DOHH2 (cell line): ENCODE results near the gene CDC37L1.
A peak's percentile ranks its signal among the peaks of the same experiment; 100 is the strongest.

Experiments used
- H3F3A ChIP-seq: fragments of 200-600 bp; sonication (generic), shearing (Covaris generic); 2 replicates; pipeline ENCODE4 v1.6.0; 2016; ENCODE audit warnings: antibody characterized with exemption, mild to moderate bottlenecking; ENCODE audit not compliant: control insufficient read depth, insufficient read depth
- H3K27ac ChIP-seq: fragments of 200-600 bp; sonication (generic); 2 replicates; pipeline ENCODE4 v1.5.1; 2014; ENCODE audit warnings: low read depth, mild to moderate bottlenecking, low read length, moderate library complexity
- H3K27me3 ChIP-seq: fragments of 200-600 bp; sonication (generic); 2 replicates; pipeline ENCODE4 v1.6.1; 2014; ENCODE audit warnings: mild to moderate bottlenecking, low read length, mixed read lengths; ENCODE audit not compliant: control insufficient read depth
- H3K36me3 ChIP-seq: fragments of 200-600 bp; sonication (generic); 2 replicates; pipeline ENCODE4 v1.6.1; 2014; ENCODE audit warnings: mild to moderate bottlenecking, low read length, moderate library complexity, mixed read lengths; ENCODE audit not compliant: control insufficient read depth
- H3K4me1 ChIP-seq: fragments of 200-600 bp; sonication (generic); 2 replicates; pipeline ENCODE4 v1.6.1; 2014; ENCODE audit warnings: mild to moderate bottlenecking, low read length, mixed read lengths; ENCODE audit not compliant: control insufficient read depth
- H3K4me2 ChIP-seq: fragments of 200-600 bp; sonication (generic); 2 replicates; pipeline ENCODE4 v1.6.0; 2014; ENCODE audit warnings: mild to moderate bottlenecking, low read length, moderate library complexity
- H3K4me3 ChIP-seq: fragments of 200-600 bp; sonication (generic); 2 replicates; pipeline ENCODE4 v1.5.1; 2014; ENCODE audit warnings: mild to moderate bottlenecking, low read length, mixed read lengths
- H3K79me2 ChIP-seq: fragments of 200-600 bp; sonication (generic); 2 replicates; pipeline ENCODE4 v1.6.1; 2014; ENCODE audit warnings: mild to moderate bottlenecking, low read length, mixed read lengths; ENCODE audit not compliant: control insufficient read depth
- H3K9me2 ChIP-seq: fragments of 200-600 bp; sonication (generic); replicated peaks from 2 replicates; pipeline ENCODE4 v1.6.1; 2014; ENCODE audit warnings: mild to moderate bottlenecking, low read length, mixed read lengths; ENCODE audit not compliant: control insufficient read depth
- H3K9me3 ChIP-seq: fragments of 200-600 bp; sonication (generic); 2 replicates; pipeline ENCODE4 v1.6.1; 2014; ENCODE audit warnings: antibody characterized with exemption, low read length, mixed read lengths; ENCODE audit not compliant: control insufficient read depth, insufficient read depth
- H4K20me1 ChIP-seq: fragments of 200-600 bp; sonication (generic); 2 replicates; pipeline ENCODE4 v1.6.0; 2014; ENCODE audit warnings: low read depth, mild to moderate bottlenecking, antibody characterized with exemption, low read length, moderate library complexity; ENCODE audit not compliant: control insufficient read depth, insufficient read depth
- EZH2phosphoT487 ChIP-seq: fragments of 200-600 bp; sonication (generic); IDR thresholded peaks from 2 replicates; pipeline ENCODE4 v1.6.1; 2017; ENCODE audit warnings: borderline replicate concordance, mild to moderate bottlenecking, antibody characterized with exemption, low read length, moderate library complexity, mixed read lengths
- TF ChIP-seq, protein P1 (sequence below): fragments of 200-600 bp; sonication (generic); IDR thresholded peaks from one replicate; pipeline ENCODE4 v1.5.1; 2014; ENCODE audit warnings: antibody characterized with exemption, mild to moderate bottlenecking, low read depth, low read length; ENCODE audit not compliant: poor library complexity, severe bottlenecking

The CDC37L1 gene

DNA sequence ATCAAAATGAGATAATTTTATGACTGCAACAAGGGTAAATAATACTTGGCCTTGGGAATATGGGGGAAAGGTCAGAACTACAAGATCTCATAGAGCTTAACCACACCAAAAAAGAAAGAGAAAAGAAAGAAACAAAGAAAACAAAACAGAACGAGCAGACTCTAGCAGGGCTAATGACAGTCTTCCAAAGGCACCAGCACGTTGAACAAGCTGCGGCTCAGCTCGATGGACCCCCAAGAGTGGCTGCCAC lies 60.9 kb downstream of the CDC37L1 start:
- peak overlapping the region; percentile 73 for H3K27ac ChIP-seq

DNA sequence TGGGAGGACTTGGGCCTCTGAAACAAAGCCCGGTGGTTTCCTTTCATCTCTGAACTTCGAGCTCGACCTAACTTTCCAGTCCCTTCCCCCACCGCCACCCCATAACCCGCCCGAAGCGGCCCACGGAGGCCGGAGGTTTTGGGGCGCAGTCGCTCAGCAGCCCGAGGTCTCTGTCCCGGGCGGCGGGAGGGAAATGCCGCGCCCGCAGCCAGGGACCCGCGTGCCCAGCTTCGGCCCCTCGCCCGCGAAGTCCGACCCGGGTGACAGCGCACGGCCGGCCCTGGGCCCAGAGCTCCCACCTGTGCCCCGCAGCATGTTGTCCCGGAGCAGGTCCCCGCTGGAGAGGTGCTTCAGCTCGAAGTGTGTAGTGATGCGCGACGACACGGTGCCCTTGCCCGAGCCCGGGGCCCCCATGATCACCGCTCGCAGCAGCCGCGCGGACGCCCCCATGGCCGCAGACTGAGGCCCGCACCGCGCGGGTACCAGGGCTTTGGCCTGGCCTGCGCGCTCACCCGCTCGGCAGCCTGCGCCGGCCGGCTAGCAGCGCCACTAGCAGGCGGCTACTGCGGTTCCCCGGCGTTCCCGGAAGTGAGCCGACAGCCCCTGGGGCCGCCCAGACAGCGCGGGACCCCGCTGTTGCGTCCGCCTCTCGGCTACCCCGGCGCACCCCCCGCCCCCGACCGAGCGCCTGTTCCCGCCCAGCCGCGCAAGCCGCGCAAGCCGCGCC lies 61.4 kb downstream of the CDC37L1 start, which contains the start of gene AK3:
Gene AK3 (minus strand): TSS at position 565 of the 727 bp plus-strand sequence. CDS start 115 bp downstream, at position 450.
- Histone ChIP-seq H3K4me3 (peak within 1 kb of the TSS; percentile 99), H4K20me1 (peaks cover 12% of the 10 kb centered on the region; the same call in 1 of the 2 replicates), H3K79me2 (peaks cover 58% of the 10 kb centered on the region), H3K4me2 (peak within 1 kb of the TSS; percentile 92), H3K36me3 (peaks cover 19% of the 10 kb centered on the region), H3K27ac (peak within 1 kb of the TSS; percentile 73), H3K4me1 (peaks cover 22% of the 10 kb centered on the region), H3K27me3 (no peaks in the 10 kb centered on the region), H3K9me3 (no peaks in the 10 kb centered on the region), H3F3A (no peaks in the 10 kb centered on the region), H3K9me2 (no peaks in the 10 kb centered on the region)
- TF ChIP-seq, protein P1, sequence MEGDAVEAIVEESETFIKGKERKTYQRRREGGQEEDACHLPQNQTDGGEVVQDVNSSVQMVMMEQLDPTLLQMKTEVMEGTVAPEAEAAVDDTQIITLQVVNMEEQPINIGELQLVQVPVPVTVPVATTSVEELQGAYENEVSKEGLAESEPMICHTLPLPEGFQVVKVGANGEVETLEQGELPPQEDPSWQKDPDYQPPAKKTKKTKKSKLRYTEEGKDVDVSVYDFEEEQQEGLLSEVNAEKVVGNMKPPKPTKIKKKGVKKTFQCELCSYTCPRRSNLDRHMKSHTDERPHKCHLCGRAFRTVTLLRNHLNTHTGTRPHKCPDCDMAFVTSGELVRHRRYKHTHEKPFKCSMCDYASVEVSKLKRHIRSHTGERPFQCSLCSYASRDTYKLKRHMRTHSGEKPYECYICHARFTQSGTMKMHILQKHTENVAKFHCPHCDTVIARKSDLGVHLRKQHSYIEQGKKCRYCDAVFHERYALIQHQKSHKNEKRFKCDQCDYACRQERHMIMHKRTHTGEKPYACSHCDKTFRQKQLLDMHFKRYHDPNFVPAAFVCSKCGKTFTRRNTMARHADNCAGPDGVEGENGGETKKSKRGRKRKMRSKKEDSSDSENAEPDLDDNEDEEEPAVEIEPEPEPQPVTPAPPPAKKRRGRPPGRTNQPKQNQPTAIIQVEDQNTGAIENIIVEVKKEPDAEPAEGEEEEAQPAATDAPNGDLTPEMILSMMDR = peak; percentile 42
- no peak for TF ChIP-seq EZH2phosphoT487

More for the DNA sequence above, 60.9 kb downstream of the CDC37L1 start:
- H3K79me2 ChIP-seq = peaks cover 62% of the 10 kb centered on the region
- H4K20me1 ChIP-seq = peaks cover 12% of the 10 kb centered on the region; the same call in 1 of the 2 replicates
- H3K9me2 ChIP-seq = no peaks in the 10 kb centered on the region
- H3K4me1 ChIP-seq = peaks cover 22% of the 10 kb centered on the region
- no peaks in the 10 kb centered on the region for H3F3A ChIP-seq
- H3K36me3 ChIP-seq = peaks cover 19% of the 10 kb centered on the region
- peak overlapping the region; percentile 92 for H3K4me2 ChIP-seq
- H3K9me3 ChIP-seq = no peaks in the 10 kb centered on the region
- H3K27me3 ChIP-seq = no peaks in the 10 kb centered on the region
- no peak for TF ChIP-seq EZH2phosphoT487
- TF ChIP-seq, protein P1 = no peak
- H3K4me3 ChIP-seq = peak overlapping the region; percentile 99

DNA sequence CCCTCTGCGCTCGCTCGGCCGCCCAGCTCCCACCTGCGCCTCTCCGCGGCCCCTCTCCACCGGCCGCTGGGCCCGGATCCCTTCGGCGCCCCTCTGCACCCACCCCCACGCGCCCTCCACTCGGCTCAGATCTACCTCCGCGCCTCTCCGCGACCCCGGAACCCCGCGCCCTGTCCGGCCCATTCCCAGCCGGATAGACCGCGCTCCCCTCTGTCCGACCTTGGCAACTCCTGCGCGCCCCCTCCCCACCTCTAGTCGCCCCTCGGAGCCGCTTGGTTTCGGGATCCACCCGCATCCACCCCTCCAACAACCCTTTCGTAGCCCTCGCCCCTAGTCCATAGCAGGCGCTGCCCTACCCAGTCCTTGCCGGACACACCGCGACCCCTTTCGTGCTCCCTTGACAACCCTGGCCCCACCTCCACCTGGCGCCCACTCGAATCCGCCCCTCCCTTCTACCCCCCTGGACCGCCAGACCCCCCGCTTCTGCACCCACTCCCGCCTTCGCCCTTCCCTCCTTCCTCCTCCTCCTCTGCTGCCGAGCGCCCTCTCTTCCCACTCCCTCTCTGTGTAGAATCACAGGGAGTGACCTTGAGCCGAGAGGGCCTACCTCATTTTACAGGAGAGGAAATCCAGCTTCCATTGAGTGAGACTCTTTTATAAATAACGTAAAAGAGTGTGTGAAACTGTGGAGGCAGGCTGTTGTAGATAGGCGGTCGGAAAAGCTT lies 62.2 kb downstream of the CDC37L1 start:
- peak overlapping the region; percentile 99 for H3K4me3 ChIP-seq
- TF ChIP-seq EZH2phosphoT487 = no peak
- TF ChIP-seq, protein P1 = peak; percentile 5
- H3K9me2 ChIP-seq = no peaks in the 10 kb centered on the region
- H4K20me1 ChIP-seq = peaks cover 12% of the 10 kb centered on the region; the same call in 1 of the 2 replicates
- H3K4me1 ChIP-seq = peaks cover 22% of the 10 kb centered on the region
- no peaks in the 10 kb centered on the region for H3K27me3 ChIP-seq
- H3K9me3 ChIP-seq = no peaks in the 10 kb centered on the region
- peak overlapping the region; percentile 73 for H3K27ac ChIP-seq
- H3F3A ChIP-seq = no peaks in the 10 kb centered on the region
- peak overlapping the region; percentile 92 for H3K4me2 ChIP-seq
- peaks cover 19% of the 10 kb centered on the region for H3K36me3 ChIP-seq
- H3K79me2 ChIP-seq = peaks cover 51% of the 10 kb centered on the region
